HFF-Myc (cell line): ENCODE data around the gene ASMTL.

Experiments
- DNase-seq: peaks from one replicate; pipeline ENCODE4 v3.0.0-alpha.2; 2011; ENCODE audit warnings: low read depth; ENCODE audit errors: extremely low read depth
- H3K4me3 ChIP-seq: replicated peaks from 2 replicates; pipeline ENCODE4 v1.5.1; 2011; ENCODE audit warnings: low read depth, mild to moderate bottlenecking, control low read depth, low read length
- TF ChIP-seq, protein P1 (sequence below): IDR thresholded peaks from 2 replicates; pipeline ENCODE4 v1.5.1; 2012; ENCODE audit warnings: mild to moderate bottlenecking, low read depth, low read length, control low read depth; ENCODE audit errors: missing control alignments

Gene ASMTL

DNA sequence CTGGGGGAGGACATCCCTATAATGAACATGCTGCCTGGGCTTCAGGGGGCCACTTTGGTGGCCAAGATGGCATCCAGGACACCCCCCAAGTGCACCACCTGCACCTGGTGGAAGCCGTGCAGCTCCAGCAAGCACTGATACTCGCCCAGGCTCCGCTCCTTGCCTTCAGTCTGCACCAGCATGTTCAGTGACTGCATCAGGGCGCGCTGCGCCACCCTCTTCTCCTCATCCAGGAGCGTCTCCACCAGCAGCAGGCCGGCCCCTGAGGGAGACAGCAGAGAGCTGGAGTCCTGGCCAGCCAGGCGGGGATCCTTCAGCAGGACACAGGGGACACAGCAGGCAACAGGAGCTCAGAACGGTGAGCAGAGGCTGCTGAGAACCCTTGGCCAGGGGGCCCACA is 49.5 kb downstream of the ASMTL start:
- no peak overlapping the region for H3K4me3 ChIP-seq
- TF ChIP-seq, protein P1, sequence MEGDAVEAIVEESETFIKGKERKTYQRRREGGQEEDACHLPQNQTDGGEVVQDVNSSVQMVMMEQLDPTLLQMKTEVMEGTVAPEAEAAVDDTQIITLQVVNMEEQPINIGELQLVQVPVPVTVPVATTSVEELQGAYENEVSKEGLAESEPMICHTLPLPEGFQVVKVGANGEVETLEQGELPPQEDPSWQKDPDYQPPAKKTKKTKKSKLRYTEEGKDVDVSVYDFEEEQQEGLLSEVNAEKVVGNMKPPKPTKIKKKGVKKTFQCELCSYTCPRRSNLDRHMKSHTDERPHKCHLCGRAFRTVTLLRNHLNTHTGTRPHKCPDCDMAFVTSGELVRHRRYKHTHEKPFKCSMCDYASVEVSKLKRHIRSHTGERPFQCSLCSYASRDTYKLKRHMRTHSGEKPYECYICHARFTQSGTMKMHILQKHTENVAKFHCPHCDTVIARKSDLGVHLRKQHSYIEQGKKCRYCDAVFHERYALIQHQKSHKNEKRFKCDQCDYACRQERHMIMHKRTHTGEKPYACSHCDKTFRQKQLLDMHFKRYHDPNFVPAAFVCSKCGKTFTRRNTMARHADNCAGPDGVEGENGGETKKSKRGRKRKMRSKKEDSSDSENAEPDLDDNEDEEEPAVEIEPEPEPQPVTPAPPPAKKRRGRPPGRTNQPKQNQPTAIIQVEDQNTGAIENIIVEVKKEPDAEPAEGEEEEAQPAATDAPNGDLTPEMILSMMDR = no peak
- no peak for DNase-seq

DNA sequence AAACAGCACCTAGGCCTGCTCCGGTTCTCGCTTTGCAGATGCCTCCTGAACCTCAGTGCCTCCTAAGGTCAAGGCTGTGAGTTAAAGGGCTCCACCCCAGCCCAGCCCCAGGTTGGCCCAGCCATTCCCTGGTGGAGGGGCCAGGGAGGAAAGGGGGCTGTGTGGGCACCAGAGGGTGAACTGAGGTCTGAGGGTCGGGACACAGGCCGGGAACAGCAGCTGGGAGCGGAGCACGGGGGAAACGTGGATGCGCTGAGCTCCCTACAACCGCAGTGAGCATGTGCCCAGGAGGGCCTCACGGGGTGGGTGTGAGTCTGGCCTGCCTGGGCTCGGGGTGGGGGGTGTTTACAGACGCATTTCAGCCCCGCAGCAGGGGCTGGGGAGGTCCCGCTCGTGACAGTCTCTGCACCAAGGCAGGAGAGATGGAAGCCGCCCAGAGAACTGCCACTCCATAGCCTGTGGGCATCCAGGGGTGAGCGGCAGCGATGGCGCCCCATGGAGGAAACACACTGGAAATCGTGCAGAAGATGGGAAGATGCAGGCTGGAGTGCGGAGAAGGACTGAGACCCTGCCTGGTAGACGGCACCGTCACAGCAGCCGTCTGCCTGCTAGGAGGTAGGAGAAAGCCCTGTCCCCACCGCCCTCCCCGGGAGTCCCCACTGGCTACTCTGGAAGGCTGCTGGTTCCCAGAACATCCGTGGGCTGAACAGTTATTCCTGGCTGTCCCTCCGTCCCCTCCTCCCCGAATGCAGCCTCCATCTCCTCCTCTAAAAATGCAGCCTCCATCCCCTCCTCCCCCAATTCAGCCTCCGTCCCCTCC is 50.9 kb downstream of the ASMTL start:
- no peak for DNase-seq
- H3K4me3 ChIP-seq = no peak overlapping the region
- TF ChIP-seq, protein P1 = no peak

- DNase-seq = no peak
- H3K4me3 ChIP-seq = no peak overlapping the region
- TF ChIP-seq, protein P1 = no peak
Observed at GRCh38 chrX:1400742-1401471, 51.8 kb downstream of the ASMTL start.

- DNase-seq = no peak
- TF ChIP-seq, protein P1 = no peak
- no peak overlapping the region for H3K4me3 ChIP-seq
Observed at GRCh38 chrX:1400049-1400448, 52.7 kb downstream of the ASMTL start.

- TF ChIP-seq, protein P1 = no peak
- H3K4me3 ChIP-seq = no peak overlapping the region
- no peak for DNase-seq
Observed at GRCh38 chrX:1398431-1399340, 54.0 kb downstream of the ASMTL start.

DNA sequence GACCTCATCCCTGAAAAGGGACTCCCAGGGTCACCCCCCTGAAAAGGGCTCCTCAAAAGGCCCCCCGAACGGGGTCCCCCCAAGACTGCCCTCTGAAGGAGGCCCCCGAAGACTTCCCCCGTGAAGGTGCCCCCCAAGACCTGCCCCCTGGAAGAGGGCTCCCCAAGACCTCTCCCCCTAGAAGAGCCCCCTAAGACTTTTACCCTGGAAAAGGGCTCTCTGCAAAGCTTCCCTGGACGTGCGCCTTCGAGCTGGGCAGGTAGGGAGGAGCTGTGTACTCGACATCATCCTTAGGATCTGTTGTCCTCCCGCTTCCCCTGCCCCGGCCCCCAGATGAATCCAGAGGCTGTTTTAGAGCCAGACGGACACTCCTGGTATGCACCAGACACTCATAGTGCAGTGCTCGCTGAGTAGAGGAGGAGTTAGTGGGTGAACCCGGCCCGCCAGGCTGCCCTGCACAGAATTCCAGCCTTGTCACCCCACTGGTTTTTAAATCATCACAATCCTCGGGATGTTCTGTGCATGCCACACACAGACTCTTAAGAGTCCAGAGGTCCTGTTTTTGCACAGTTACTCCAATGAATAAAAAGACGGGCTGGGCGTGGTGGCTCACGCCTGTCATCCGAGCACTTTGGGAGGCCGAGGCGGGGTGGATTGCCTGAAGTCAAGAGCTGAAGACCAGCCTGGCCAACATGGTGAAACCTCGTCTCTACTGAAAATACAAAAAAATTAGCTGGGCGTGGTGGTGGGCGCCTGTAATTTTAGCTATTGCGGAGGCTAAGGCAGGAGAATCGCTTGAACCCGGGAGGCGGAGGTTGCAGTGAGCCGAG is 55.1 kb downstream of the ASMTL start:
- no peak for DNase-seq
- TF ChIP-seq, protein P1 = no peak
- no peak overlapping the region for H3K4me3 ChIP-seq
